Left lung (tissue), 10 donors: ENCODE data around the gene C16orf87. TPM values are rescaled to one million over a fixed set of nuclear protein-coding genes. Genes with fewer than 3 reads are reported as not detected.

ENCODE experiments used
- ATAC-seq: fragments of 200-7000 bp; cut with Tn5 transposase; one replicate; pipeline ENCODE4 v1.9.1; 2020; ENCODE audit warnings: moderate library complexity
- DNase-seq, 4 donors: peaks; one replicate each; pipeline ENCODE4 v3.0.0-alpha.2; 2013 to 2020
- H3K27ac ChIP-seq, 2 donors: fragments of 200-600 bp; sonication (generic) in 1 of 2; one replicate each; pipeline versions ENCODE4 v1.5.0 to v1.8.0; 2020 to 2021
- H3K27me3 ChIP-seq, 2 donors: fragments of 200-600 bp; sonication (generic) in 1 of 2; one replicate each; pipeline versions ENCODE4 v1.5.0 to v1.8.0; 2020 to 2021
- H3K36me3 ChIP-seq, 2 donors: fragments of 200-600 bp; sonication (generic) in 1 of 2; one replicate each; pipeline versions ENCODE4 v1.5.0 to v1.8.0; 2020 to 2021
- H3K4me1 ChIP-seq, 2 donors: fragments of 200-600 bp; one replicate each; pipeline ENCODE4 v1.8.0; 2021
- H3K4me3 ChIP-seq, 2 donors: fragments of 200-600 bp; sonication (generic) in 1 of 2; one replicate each; pipeline versions ENCODE4 v1.5.0 to v1.8.0; 2020 to 2021; ENCODE audit warnings: mild to moderate bottlenecking in 1 of 2
- H3K9me3 ChIP-seq, 2 donors: fragments of 200-600 bp; sonication (generic) in 1 of 2; one replicate each; pipeline versions ENCODE4 v1.5.0 to v1.8.0; 2020 to 2021
- intact Hi-C, 2 donors: fragments of 100-400 bp; cut with DNase I; formaldehyde crosslinking; loops; one replicate each; pipeline versions ENCODE4 v1.11.2 to v1.14.2; 2022
- polyA plus RNA-seq, 6 donors: library from polyadenylated mRNA; unstranded; fragments of 120-200 nt; gene quantifications; one replicate each; pipeline ENCODE4 v1.2.1, GENCODE V29; 2013; ENCODE audit not compliant: insufficient read length in 6 of 6
- total RNA-seq, 2 donors: library from RNA; stranded (reverse); fragmentation: NEBNext Ultra II Directional; extraction: Animal tissue kit (Norgen Biotek cat#: 25700); gene quantifications; one replicate each; pipeline ENCODE4 v1.2.1, GENCODE V29; 2021
- TF ChIP-seq, protein P1 (sequence below), 2 donors: fragments of 200-600 bp; sonication (generic) in 1 of 2; IDR thresholded peaks; one replicate each; pipeline versions ENCODE4 v1.5.0 to v1.8.0; 2021; ENCODE audit warnings: antibody characterized with exemption in 2 of 2
- donor health status: DM: no; HTN: yes; CAD: no.
- donor health status: DM: no; HTN: no; CAD: no.

The C16orf87 gene
- total and polyA plus RNA-seq, 8 donors: 6.2 to 23.2 (median 21.4) TPM

DNA sequence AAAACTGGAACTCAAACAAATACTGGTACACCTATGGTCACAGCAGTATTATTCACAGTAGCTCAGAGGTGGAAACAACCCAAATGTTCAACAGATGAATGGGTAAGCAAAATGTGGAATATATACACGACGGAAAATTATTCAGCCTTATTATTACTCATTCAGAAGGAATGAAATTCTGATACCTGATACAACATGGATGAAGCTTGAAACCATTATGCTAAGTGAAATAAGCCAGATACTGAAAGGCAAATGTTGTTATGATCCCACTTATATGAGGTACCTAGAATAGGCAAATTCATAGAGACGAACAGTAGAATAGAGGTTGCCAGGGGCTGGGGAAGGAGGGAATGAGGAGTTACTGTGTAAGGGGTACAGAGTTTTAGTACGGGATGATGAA is 55.8 kb downstream of the C16orf87 start:
- H3K9me3 ChIP-seq: peaks cover 0 to 2% of the 10 kb centered on the region in 2 donors
- intact Hi-C loops: no loop called here
- H3K27me3 ChIP-seq: no peaks in the 10 kb centered on the region
- H3K4me3 ChIP-seq: no peak overlapping the region
- no peak for DNase-seq
- TF ChIP-seq, protein P1, sequence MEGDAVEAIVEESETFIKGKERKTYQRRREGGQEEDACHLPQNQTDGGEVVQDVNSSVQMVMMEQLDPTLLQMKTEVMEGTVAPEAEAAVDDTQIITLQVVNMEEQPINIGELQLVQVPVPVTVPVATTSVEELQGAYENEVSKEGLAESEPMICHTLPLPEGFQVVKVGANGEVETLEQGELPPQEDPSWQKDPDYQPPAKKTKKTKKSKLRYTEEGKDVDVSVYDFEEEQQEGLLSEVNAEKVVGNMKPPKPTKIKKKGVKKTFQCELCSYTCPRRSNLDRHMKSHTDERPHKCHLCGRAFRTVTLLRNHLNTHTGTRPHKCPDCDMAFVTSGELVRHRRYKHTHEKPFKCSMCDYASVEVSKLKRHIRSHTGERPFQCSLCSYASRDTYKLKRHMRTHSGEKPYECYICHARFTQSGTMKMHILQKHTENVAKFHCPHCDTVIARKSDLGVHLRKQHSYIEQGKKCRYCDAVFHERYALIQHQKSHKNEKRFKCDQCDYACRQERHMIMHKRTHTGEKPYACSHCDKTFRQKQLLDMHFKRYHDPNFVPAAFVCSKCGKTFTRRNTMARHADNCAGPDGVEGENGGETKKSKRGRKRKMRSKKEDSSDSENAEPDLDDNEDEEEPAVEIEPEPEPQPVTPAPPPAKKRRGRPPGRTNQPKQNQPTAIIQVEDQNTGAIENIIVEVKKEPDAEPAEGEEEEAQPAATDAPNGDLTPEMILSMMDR (IDR thresholded peaks at IDR 0.05): no peak
- ATAC-seq: no peak
- no peak overlapping the region for H3K27ac ChIP-seq
- no peaks in the 10 kb centered on the region for H3K36me3 ChIP-seq
- no peaks in the 10 kb centered on the region for H3K4me1 ChIP-seq

DNA sequence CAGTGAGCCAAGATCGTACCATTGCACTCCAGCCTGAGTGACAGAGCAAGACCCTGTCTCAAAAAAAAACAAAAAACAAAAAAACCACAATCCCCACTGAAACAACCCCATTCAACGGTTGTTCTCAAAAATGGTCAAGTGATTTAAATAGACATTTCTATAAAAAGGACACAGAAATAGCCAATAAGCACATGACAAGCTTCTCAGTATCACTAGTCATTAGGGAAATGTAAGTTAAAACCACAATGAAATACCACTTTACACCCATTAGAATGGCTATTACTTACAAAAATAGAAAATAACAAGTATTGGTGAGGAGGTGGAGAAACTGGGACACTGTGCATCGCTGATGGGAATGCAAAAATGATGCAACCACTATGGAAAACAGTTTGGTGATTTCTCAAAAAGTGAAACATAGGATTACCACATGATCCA is 56.2 kb downstream of the C16orf87 start:
- ATAC-seq: no peak
- no peak for DNase-seq
- peaks cover 0 to 2% of the 10 kb centered on the region in 2 donors for H3K9me3 ChIP-seq
- H3K36me3 ChIP-seq: no peaks in the 10 kb centered on the region
- no peaks in the 10 kb centered on the region for H3K4me1 ChIP-seq
- no peak overlapping the region for H3K27ac ChIP-seq
- H3K27me3 ChIP-seq: no peaks in the 10 kb centered on the region
- intact Hi-C loops: no loop called here
- TF ChIP-seq, protein P1 (IDR thresholded peaks at IDR 0.05): no peak
- no peak overlapping the region for H3K4me3 ChIP-seq

DNA sequence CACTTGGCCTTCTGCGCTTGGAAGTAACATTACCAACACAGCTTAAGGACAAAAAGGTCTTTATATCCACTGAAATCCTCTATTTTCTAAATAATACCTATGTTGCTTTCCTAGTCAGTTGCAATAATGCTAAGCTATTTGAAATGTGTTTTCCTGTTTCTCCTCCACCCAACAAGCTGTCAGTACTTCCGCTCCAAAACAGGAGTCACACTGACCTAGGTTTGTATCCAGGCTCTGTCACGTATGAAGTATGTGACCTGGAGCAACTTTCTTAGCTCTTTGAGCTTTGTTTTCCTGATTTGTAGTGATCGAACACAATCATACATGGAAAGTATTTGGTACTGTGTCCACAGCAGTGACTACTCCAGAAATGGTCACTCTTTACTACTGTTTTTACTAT is 58.5 kb downstream of the C16orf87 start:
- Histone ChIP-seq H3K9me3 (no peaks in the 10 kb centered on the region), H3K27me3 (no peaks in the 10 kb centered on the region), H3K36me3 (no peaks in the 10 kb centered on the region), H3K4me1 (no peaks in the 10 kb centered on the region), H3K27ac (no peak overlapping the region), H3K4me3 (no peak overlapping the region)
- DNase-seq (no peak), ATAC-seq (no peak)
- intact Hi-C loops: no loop called here
- TF ChIP-seq, protein P1 (IDR thresholded peaks at IDR 0.05): no peak

DNA sequence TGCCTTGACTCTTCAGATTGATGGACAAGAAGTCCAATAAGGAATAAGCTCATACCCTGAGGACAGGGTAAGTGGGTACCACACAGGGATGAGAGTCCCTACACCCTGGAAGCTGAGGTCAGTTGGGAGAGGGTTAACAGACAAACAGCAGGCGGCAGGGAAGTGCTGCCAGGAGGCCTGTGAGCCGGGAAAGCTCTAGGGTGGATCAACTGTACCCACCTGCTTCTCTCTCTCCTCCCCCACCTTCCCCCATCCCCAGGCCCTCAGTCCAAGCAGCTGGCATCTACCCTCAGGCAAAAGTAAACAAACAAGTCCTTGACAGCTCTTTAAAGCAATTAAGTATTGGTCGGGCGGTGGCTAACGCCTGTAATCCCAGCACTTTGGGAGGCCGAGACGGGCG is 62.2 kb downstream of the C16orf87 start:
- H3K4me1 ChIP-seq: no peaks in the 10 kb centered on the region
- no peaks in the 10 kb centered on the region for H3K36me3 ChIP-seq
- DNase-seq (no peak), ATAC-seq (no peak)
- intact Hi-C loops: no loop called here
- H3K27ac ChIP-seq: no peak overlapping the region
- no peaks in the 10 kb centered on the region for H3K27me3 ChIP-seq
- TF ChIP-seq, protein P1 (IDR thresholded peaks at IDR 0.05): no peak
- H3K9me3 ChIP-seq: no peaks in the 10 kb centered on the region
- H3K4me3 ChIP-seq: no peak overlapping the region

DNA sequence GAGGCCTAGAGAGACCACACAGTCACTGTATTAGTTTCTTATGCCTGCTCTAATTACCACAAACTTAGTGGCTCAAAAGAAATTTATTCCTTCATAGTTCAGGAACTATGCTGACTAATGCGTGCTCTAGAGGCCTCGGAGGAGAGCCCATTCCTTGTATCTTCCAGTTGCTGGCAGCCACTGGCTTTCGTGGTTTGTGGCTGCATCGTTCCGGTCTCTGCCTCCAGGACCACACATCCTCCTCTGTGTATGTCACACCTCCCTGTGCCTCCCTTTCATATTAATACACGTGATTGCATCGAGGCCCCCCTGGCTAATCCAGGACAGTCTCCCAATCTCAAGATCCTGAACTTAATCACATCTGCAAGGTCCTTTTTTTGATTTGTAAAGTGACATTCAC is 65.9 kb downstream of the C16orf87 start:
- DNase-seq (no peak), ATAC-seq (no peak)
- TF ChIP-seq, protein P1 (IDR thresholded peaks at IDR 0.05): no peak
- Histone ChIP-seq H3K27me3 (no peaks in the 10 kb centered on the region), H3K27ac (no peak overlapping the region), H3K4me3 (no peak overlapping the region), H3K9me3 (no peaks in the 10 kb centered on the region), H3K36me3 (no peaks in the 10 kb centered on the region), H3K4me1 (no peaks in the 10 kb centered on the region)
- intact Hi-C loops: no loop called here
